GM18526 (cell line): ENCODE data around the gene ZNF443.

ENCODE experiments used
- POLR2A ChIP-seq: IDR thresholded peaks from 3 replicates; pipeline ENCODE4 v1.6.1; 2011; ENCODE audit not compliant: insufficient read length; ENCODE audit errors: extremely low read depth

ZNF443 gene

DNA sequence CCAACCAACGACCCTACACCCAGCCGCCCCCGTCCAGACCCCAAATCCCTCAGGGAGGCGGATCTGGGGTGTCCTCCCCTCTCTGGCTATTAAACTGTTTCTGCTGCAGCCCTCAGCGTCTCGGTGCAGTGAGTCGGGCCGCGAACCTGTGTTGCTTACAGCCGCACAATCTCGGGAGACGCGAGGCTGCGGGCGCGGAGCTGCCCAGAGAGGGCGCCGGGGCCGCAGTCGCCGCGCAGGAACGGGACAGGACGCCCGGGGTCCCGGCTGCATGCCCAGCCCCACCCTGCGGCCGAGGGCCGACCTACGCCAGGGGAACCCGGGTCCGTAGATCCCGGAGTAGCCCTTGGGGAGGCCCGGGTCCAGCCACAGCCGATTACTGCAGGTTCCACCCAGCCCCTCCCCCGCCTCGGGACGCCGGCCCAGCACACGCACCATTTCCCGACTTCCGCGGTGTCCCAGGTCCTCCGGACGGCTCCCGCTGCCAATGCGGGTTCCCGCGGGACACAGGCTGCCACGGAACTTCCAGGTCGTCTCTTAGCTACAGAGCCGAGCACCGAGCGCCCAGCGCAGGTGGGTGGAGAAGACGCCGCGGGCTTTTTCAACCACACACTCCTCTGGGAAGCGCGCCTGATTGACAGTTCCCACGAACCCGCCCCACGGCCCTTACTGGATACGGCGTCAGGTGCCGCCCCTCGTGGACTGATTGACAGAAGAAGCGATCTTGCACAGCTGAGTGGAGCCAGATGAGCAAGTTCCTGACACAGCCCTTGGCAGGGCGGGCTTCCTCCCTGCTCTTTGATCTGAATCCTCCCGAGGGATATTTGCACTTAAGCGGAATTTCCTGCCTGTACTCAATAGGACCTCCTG lies 40.0 kb downstream of the ZNF443 start, which contains the start of gene ZNF799:
ZNF799 (minus strand) TSS at position 639 of the 870 bp plus-strand sequence; CDS start at position 438, 201 bp downstream.
- peak; percentile 72 for TF ChIP-seq POLR2A

DNA sequence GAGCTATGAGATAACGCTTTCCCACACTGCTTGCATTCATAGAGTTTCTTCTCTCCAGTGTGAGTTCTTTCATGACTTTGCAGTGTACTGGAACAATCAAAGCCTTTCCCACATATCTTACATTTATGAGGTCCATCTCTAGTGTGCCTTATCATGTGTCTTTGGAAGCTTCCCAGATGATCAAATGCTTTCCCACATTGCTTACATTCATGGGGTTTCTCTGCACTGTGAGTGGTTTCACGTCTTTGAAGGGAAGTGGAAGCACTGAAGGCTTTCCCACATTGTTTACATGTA lies 60.4 kb downstream of the ZNF443 start:
- TF ChIP-seq POLR2A: no peak

DNA sequence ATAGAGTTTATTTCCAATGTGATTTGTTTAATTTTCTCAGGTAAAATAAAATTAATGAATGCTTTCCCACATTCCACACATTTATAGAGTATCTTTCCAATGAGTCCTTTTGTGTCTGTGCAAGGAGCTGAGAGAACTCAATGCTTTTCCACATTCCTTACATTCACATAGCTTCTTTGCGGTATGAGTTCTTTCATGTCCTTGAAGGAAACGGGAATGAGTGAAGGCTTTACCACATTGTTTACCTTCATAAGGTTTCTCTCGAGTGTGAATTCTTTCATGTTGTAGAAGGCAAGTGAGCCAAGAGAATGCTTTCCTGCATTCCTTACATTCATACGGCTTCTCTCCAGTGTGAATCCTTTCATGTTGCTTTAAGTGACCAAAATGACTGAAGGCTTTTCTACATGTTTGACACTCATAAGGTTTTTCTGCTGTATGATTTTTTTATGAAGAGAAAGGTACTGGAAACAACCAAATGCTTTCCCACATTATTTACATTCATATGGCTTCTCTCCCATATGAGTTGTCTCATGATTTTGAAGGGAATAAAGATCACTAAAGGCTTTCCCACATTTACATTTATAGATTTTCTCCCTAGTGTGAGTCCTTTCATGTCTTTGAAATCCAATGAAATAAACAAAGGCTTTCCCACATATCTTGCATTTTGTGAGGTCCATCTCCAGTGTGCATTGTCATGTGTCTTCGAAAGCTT lies 60.9 kb downstream of the ZNF443 start:
- no peak for TF ChIP-seq POLR2A
